Measurements from ENCODE around the gene SHOX.

The SHOX gene

DNA sequence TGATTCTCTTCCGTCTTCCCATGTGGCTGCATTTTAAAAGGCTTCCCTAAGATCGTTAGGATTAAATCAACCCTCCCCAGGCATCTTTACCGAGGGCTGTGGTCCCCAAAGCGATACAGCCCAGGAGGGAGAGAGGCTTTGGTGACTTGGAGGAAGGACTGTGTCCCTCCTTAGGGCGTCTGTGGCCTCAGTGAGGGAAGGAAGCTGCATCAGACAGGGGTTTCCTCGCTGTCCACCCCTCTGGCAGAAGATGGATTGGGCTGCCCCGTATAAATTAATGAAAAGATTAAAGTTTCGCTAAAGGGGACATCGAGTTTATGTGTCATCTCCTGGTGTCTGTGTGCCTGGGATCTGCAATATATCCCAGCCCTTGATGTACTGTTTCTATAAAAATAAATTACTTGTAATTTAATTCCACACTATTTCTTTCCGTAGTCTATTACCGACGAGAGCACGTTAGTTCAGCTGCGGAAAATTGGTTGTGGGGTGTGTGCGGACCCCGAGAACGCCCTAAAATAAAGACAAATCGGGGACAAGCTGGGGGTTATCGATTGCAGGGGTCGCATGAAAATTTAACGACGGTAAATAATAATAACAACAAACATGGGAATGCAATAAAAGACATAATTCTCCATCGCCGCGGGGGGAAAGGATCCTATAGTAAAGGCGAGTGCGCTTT is 6.5 kb downstream of the SHOX start:
- H3K4me1 ChIP-seq (ENCODE audit: control insufficient read depth, low read length), result no peaks in the 10 kb centered on the region
- no peaks in the 10 kb centered on the region for H4K20me1 ChIP-seq (ENCODE audit: control insufficient read depth, insufficient read depth, low read depth, low read length)
- no peak overlapping the region for H3K4me3 ChIP-seq (ENCODE audit: low read length)
- no peaks in the 10 kb centered on the region for H3K27me3 ChIP-seq (ENCODE audit: control insufficient read depth, low read length)
- H3K9me2 ChIP-seq (replicated peaks; ENCODE audit: control insufficient read depth, low read length), result no peaks in the 10 kb centered on the region
- H3K9me3 ChIP-seq (ENCODE audit: control insufficient read depth, insufficient read depth, low read length), result no peaks in the 10 kb centered on the region
- H3F3A ChIP-seq (ENCODE audit: control insufficient read depth, insufficient read depth), result no peaks in the 10 kb centered on the region
- TF ChIP-seq, protein P1, sequence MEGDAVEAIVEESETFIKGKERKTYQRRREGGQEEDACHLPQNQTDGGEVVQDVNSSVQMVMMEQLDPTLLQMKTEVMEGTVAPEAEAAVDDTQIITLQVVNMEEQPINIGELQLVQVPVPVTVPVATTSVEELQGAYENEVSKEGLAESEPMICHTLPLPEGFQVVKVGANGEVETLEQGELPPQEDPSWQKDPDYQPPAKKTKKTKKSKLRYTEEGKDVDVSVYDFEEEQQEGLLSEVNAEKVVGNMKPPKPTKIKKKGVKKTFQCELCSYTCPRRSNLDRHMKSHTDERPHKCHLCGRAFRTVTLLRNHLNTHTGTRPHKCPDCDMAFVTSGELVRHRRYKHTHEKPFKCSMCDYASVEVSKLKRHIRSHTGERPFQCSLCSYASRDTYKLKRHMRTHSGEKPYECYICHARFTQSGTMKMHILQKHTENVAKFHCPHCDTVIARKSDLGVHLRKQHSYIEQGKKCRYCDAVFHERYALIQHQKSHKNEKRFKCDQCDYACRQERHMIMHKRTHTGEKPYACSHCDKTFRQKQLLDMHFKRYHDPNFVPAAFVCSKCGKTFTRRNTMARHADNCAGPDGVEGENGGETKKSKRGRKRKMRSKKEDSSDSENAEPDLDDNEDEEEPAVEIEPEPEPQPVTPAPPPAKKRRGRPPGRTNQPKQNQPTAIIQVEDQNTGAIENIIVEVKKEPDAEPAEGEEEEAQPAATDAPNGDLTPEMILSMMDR (IDR thresholded peaks at IDR 0.05; ENCODE audit: low read depth, low read length, poor library complexity, severe bottlenecking), result no peak
- TF ChIP-seq EZH2phosphoT487 (IDR thresholded peaks at IDR 0.05; ENCODE audit: borderline replicate concordance, low read length), result no peak
- H3K27ac ChIP-seq (ENCODE audit: low read depth, low read length), result no peak overlapping the region
- no peak overlapping the region for H3K4me2 ChIP-seq (ENCODE audit: low read length)
- no peaks in the 10 kb centered on the region for H3K36me3 ChIP-seq (ENCODE audit: control insufficient read depth, low read length)
- H3K79me2 ChIP-seq (ENCODE audit: control insufficient read depth, low read length), result no peaks in the 10 kb centered on the region

DNA sequence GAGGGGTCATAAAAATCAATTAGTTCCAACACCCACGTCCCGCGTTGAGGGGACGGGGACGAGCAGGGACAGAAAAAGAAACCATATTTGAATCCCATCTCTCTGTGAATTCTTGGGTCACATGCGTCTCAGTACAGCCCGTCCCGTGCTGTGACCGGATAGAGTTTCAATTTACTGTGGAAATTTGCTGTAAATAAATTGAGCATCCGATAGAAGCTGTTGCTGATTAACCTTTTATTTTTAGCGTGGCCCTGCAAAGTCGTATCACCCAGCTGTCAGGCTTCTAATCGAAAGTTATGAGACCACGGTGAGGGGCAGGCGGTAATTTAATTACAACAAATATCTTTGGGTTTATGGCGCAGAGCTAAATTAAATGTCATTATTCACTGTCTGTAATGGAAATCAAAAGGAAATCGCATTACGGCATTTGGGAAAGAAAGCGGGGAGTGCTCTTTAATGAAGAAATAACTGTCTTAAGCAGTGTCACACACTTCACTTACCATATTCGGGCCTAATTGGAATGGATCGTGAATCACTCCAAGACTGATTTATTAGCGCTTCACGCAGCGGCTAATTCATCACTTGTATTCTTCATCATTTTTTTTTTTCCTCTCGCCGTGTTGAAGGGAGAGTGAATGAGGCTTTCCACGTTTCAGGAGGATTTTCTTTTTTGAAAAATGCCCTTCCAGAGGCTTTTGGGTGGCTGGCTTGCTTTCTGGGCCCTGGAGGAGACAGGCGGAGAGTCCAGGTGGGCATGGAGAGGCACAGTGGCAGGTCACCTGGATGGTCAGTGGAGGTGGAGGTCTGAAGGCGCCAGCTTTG is 7.3 kb downstream of the SHOX start:
- H3K27ac ChIP-seq (ENCODE audit: low read depth, low read length), result no peak overlapping the region
- no peaks in the 10 kb centered on the region for H3K36me3 ChIP-seq (ENCODE audit: control insufficient read depth, low read length)
- H3K4me1 ChIP-seq (ENCODE audit: control insufficient read depth, low read length), result no peaks in the 10 kb centered on the region
- no peak overlapping the region for H3K4me2 ChIP-seq (ENCODE audit: low read length)
- no peaks in the 10 kb centered on the region for H4K20me1 ChIP-seq (ENCODE audit: control insufficient read depth, insufficient read depth, low read depth, low read length)
- H3K4me3 ChIP-seq (ENCODE audit: low read length), result no peak overlapping the region
- no peaks in the 10 kb centered on the region for H3K9me3 ChIP-seq (ENCODE audit: control insufficient read depth, insufficient read depth, low read length)
- H3K9me2 ChIP-seq (replicated peaks; ENCODE audit: control insufficient read depth, low read length), result no peaks in the 10 kb centered on the region
- no peaks in the 10 kb centered on the region for H3F3A ChIP-seq (ENCODE audit: control insufficient read depth, insufficient read depth)
- H3K79me2 ChIP-seq (ENCODE audit: control insufficient read depth, low read length), result no peaks in the 10 kb centered on the region
- no peaks in the 10 kb centered on the region for H3K27me3 ChIP-seq (ENCODE audit: control insufficient read depth, low read length)
- no peak for TF ChIP-seq EZH2phosphoT487 (IDR thresholded peaks at IDR 0.05; ENCODE audit: borderline replicate concordance, low read length)
- TF ChIP-seq, protein P1 (IDR thresholded peaks at IDR 0.05; ENCODE audit: low read depth, low read length, poor library complexity, severe bottlenecking), result no peak

DNA sequence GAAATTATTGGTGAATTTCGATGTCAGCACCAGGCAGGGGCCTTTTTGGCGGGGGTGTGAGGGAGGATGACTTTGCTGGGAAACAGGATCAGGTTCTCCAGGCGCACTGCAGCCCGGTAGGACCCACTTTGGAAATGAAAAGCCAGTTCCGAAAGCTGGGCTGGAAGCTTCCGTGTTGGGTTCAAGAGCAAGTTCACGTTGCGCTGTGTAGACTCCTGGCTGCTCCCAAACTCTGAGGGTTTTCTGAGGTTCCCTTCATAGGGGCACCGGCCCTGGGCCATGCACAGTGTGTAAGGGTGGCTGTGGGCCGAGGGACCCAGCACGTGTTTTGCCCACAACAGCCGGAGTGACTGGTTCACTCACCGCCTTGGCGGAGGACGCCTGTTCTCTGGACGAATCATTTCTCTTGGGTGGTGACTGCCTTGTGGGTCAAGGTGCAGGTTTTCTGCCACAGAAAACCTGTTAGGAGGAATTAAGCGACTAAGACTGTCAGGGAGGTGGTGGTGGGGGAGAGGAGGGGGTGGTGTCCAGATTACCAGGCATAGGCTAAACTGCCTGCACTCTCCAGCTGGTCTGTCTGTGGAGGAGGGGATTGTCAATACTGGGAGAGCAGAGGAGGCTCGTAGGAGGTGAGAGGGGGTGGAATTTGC is 8.0 kb downstream of the SHOX start:
- TF ChIP-seq, protein P1 (IDR thresholded peaks at IDR 0.05; ENCODE audit: low read depth, low read length, poor library complexity, severe bottlenecking), result no peak
- TF ChIP-seq EZH2phosphoT487 (IDR thresholded peaks at IDR 0.05; ENCODE audit: borderline replicate concordance, low read length), result no peak
- Histone ChIP-seq H3K9me2 (replicated peaks; ENCODE audit: control insufficient read depth, low read length) (no peaks in the 10 kb centered on the region), H4K20me1 (ENCODE audit: control insufficient read depth, insufficient read depth, low read depth, low read length) (no peaks in the 10 kb centered on the region), H3K4me2 (ENCODE audit: low read length) (no peak overlapping the region), H3K4me1 (ENCODE audit: control insufficient read depth, low read length) (no peaks in the 10 kb centered on the region), H3K79me2 (ENCODE audit: control insufficient read depth, low read length) (no peaks in the 10 kb centered on the region), H3K27ac (ENCODE audit: low read depth, low read length) (no peak overlapping the region), H3K9me3 (ENCODE audit: control insufficient read depth, insufficient read depth, low read length) (no peaks in the 10 kb centered on the region), H3K4me3 (ENCODE audit: low read length) (no peak overlapping the region), H3K36me3 (ENCODE audit: control insufficient read depth, low read length) (no peaks in the 10 kb centered on the region), H3F3A (ENCODE audit: control insufficient read depth, insufficient read depth) (no peaks in the 10 kb centered on the region), H3K27me3 (ENCODE audit: control insufficient read depth, low read length) (no peaks in the 10 kb centered on the region)

Measured in DOHH2 (cell line).